Ishikawa (cell line): ENCODE results near the gene ULK4.

Experiments
- CEBPB ChIP-seq: IDR thresholded peaks from 2 replicates; pipeline ENCODE4 v1.6.1; 2012
- EGR1 ChIP-seq: IDR thresholded peaks from 2 replicates; pipeline ENCODE4 v1.6.1; 2012
- EP300 ChIP-seq: IDR thresholded peaks from 2 replicates; pipeline ENCODE4 v1.6.1; 2012; ENCODE audit warnings: borderline replicate concordance
- MAX ChIP-seq: IDR thresholded peaks from 2 replicates; pipeline ENCODE4 v1.6.1; 2012
- REST ChIP-seq: IDR thresholded peaks from 2 replicates; pipeline ENCODE4 v1.6.1; 2012; ENCODE audit warnings: low read depth, mild to moderate bottlenecking
- USF1 ChIP-seq: IDR thresholded peaks from 2 replicates; pipeline ENCODE4 v1.6.1; 2012

- TF ChIP-seq EP300, result no peak
- TF ChIP-seq EGR1, result no peak
- no peak for TF ChIP-seq MAX
- TF ChIP-seq CEBPB, result no peak
- no peak for TF ChIP-seq REST
- TF ChIP-seq USF1, result no peak
These were observed 359.8 kb downstream of the ULK4 start for GRCh38 chr3:41602121-41602520.
